ENCODE data around the gene CLK2.

DNA sequence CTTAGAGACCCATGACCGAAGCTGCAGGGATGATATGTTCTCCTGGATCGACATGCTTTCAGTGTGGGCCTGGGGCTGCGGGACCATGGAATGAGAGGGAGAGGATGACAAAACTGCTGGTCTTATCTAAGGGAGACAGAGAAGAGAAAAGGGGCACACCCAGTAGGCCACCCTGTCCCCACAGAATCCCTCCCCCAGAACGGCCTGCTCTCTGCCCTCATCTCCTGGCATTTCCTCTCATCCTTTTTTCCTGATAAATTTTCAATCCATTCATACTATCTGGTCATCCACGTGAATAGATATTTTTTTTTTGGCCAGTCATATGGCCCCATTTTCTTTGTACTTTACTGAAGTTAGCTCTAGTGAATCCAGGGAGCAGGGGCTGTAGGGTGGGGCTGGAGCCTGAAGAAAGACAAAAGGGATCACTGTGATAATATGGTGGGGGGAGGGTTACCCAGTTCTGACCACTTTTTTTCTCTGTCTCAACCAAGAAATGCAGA lies 28.1 kb upstream of the CLK2 start, which contains the start of gene PKLR:
- no peak for TF ChIP-seq CTCF (conservative IDR thresholded peaks at IDR 0.05 in 1 of 2, IDR thresholded peaks at IDR 0.05 in 1 of 2; ENCODE audit: extremely low read depth in 1 of 2, insufficient read depth in 1 of 2, low read depth in 1 of 2, low read length in 2 of 2)
- no peak for TF ChIP-seq EZH2 (IDR thresholded peaks at IDR 0.05; ENCODE audit: borderline replicate concordance, low read length)

Measured in mammary epithelial cell (primary cell).